Non-pigmented ciliary epithelial cell (primary cell): ENCODE data around the gene CLTCL1.

Source experiments
- DNase-seq: peaks from one replicate; pipeline ENCODE4 v3.0.0-alpha.2; 2010; ENCODE audit warnings: low read depth

Gene CLTCL1

GRCh38 chr22:19244600-19245352 lies 46.7 kb downstream of the CLTCL1 start:
- DNase-seq, result no peak

GRCh38 chr22:19242699-19243098 lies 48.8 kb downstream of the CLTCL1 start:
- DNase-seq, result no peak

GRCh38 chr22:19241593-19241906 lies 50.0 kb downstream of the CLTCL1 start:
- DNase-seq, result no peak

GRCh38 chr22:19240813-19241592 lies 50.5 kb downstream of the CLTCL1 start:
- no peak for DNase-seq

- DNase-seq, result no peak
Observed at GRCh38 chr22:19239464-19239863, 52.1 kb downstream of the CLTCL1 start.

- DNase-seq, result no peak
Observed at GRCh38 chr22:19238900-19239299, 52.6 kb downstream of the CLTCL1 start.

- no peak for DNase-seq
Observed at GRCh38 chr22:19235874-19236273, 55.6 kb downstream of the CLTCL1 start.

- no peak for DNase-seq
Observed at GRCh38 chr22:19234126-19234896, 57.2 kb downstream of the CLTCL1 start.

GRCh38 chr22:19233189-19233661 lies 58.3 kb downstream of the CLTCL1 start:
- DNase-seq, result no peak

- DNase-seq, result no peak
Observed at GRCh38 chr22:19232623-19233022, 58.9 kb downstream of the CLTCL1 start.

- no peak for DNase-seq
Observed at GRCh38 chr22:19231986-19232385, 59.5 kb downstream of the CLTCL1 start.

- no peak for DNase-seq
Observed at GRCh38 chr22:19229600-19229999, 61.9 kb downstream of the CLTCL1 start.

GRCh38 chr22:19228179-19228578 lies 63.3 kb downstream of the CLTCL1 start:
- DNase-seq, result no peak

GRCh38 chr22:19226428-19226827 lies 65.1 kb downstream of the CLTCL1 start:
- DNase-seq, result no peak

- DNase-seq, result no peak
Observed at GRCh38 chr22:19225560-19225959, 66.0 kb downstream of the CLTCL1 start.

GRCh38 chr22:19224985-19225384 lies 66.5 kb downstream of the CLTCL1 start:
- DNase-seq, result no peak

- DNase-seq, result no peak
Observed at GRCh38 chr22:19224557-19224956, 67.0 kb downstream of the CLTCL1 start.

GRCh38 chr22:19223617-19224016 lies 67.9 kb downstream of the CLTCL1 start:
- no peak for DNase-seq

- DNase-seq, result no peak
Observed at GRCh38 chr22:19223110-19223509, 68.4 kb downstream of the CLTCL1 start.

GRCh38 chr22:19222242-19223005 lies 69.1 kb downstream of the CLTCL1 start:
- no peak for DNase-seq

- DNase-seq, result no peak
Observed at GRCh38 chr22:19220867-19221266, 70.7 kb downstream of the CLTCL1 start.
